ENCODE data around the gene SCN4A.

Gene SCN4A

GRCh38 chr17:63960006-63960405 lies 12.7 kb downstream of the SCN4A start:
- in situ Hi-C loops (cut with MboI; ENCODE audit: low pct_unique_long_range_greater_than_20kb, low sequenced_read_pairs, unreplicated experiment): no loop called here
- DNase-seq (ENCODE audit: low spot score): no peak
- no peak for TF ChIP-seq CTCF (IDR thresholded peaks at IDR 0.05; ENCODE audit: extremely low read depth, insufficient read depth, missing control alignments)

GRCh38 chr17:63956296-63956920 lies 16.3 kb downstream of the SCN4A start:
- no peak for DNase-seq (ENCODE audit: low spot score)
- TF ChIP-seq CTCF (IDR thresholded peaks at IDR 0.05; ENCODE audit: extremely low read depth, insufficient read depth, missing control alignments): no peak
- in situ Hi-C loops (cut with MboI; ENCODE audit: low pct_unique_long_range_greater_than_20kb, low sequenced_read_pairs, unreplicated experiment): no loop called here

- in situ Hi-C loops (cut with MboI; ENCODE audit: low pct_unique_long_range_greater_than_20kb, low sequenced_read_pairs, unreplicated experiment): no loop called here
- DNase-seq (ENCODE audit: low spot score): no peak
- TF ChIP-seq CTCF (IDR thresholded peaks at IDR 0.05; ENCODE audit: extremely low read depth, insufficient read depth, missing control alignments): no peak
Observed at GRCh38 chr17:63955791-63956190, 16.9 kb downstream of the SCN4A start.

- in situ Hi-C loops (cut with MboI; ENCODE audit: low pct_unique_long_range_greater_than_20kb, low sequenced_read_pairs, unreplicated experiment): no loop called here
- DNase-seq (ENCODE audit: low spot score): no peak
- TF ChIP-seq CTCF (IDR thresholded peaks at IDR 0.05; ENCODE audit: extremely low read depth, insufficient read depth, missing control alignments): no peak
Observed at GRCh38 chr17:63955232-63955631, 17.5 kb downstream of the SCN4A start.

- DNase-seq (ENCODE audit: low spot score): no peak
Observed at GRCh38 chr17:63954402-63955063, 18.2 kb downstream of the SCN4A start.

More at GRCh38 chr17:63954402-63955063, 18.2 kb downstream of the SCN4A start:
- TF ChIP-seq CTCF (IDR thresholded peaks at IDR 0.05; ENCODE audit: extremely low read depth, insufficient read depth, missing control alignments): peak; percentile 7
- in situ Hi-C loops (cut with MboI; ENCODE audit: low pct_unique_long_range_greater_than_20kb, low sequenced_read_pairs, unreplicated experiment): no loop called here

All from GM13977 (cell line).